H9 (cell line): Measurements from ENCODE around the gene SNX7. TPM values are rescaled to one million over a fixed set of nuclear protein-coding genes. Genes with fewer than 3 reads are reported as not detected.

Source experiments
- DNase-seq: peaks from one replicate; pipeline ENCODE4 v3.0.0-alpha.2; 2017
- H2AFZ ChIP-seq: one replicate; pipeline ENCODE4 v1.6.1; 2013; ENCODE audit warnings: mild to moderate bottlenecking, low read length, control low read depth, moderate library complexity
- H2AK5ac ChIP-seq: 2 replicates; pipeline ENCODE4 v1.6.1; 2013; ENCODE audit warnings: low read length, control low read depth, mixed read lengths; ENCODE audit not compliant: insufficient read length
- H2BK120ac ChIP-seq: one replicate; pipeline ENCODE4 v1.6.1; 2013; ENCODE audit warnings: low read depth, mild to moderate bottlenecking, low read length, control low read depth, inconsistent platforms; ENCODE audit not compliant: poor library complexity, severe bottlenecking
- H2BK12ac ChIP-seq: 2 replicates; pipeline ENCODE4 v1.6.1; 2013; ENCODE audit warnings: low read length, control low read depth, mixed read lengths, low read depth; ENCODE audit not compliant: insufficient read length
- H2BK15ac ChIP-seq: 2 replicates; pipeline ENCODE4 v1.6.1; 2013; ENCODE audit warnings: low read depth, low read length, control low read depth
- H2BK20ac ChIP-seq: one replicate; pipeline ENCODE4 v1.6.1; 2013; ENCODE audit warnings: low read depth, mild to moderate bottlenecking, low read length, control low read depth, inconsistent platforms; ENCODE audit not compliant: poor library complexity, severe bottlenecking
- H2BK5ac ChIP-seq: 2 replicates; pipeline ENCODE4 v1.6.1; 2013; ENCODE audit warnings: low read length, control low read depth, mixed read lengths; ENCODE audit not compliant: insufficient read length
- H3K14ac ChIP-seq: 2 replicates; pipeline ENCODE4 v1.6.1; 2013; ENCODE audit warnings: low read length, control low read depth; ENCODE audit not compliant: insufficient read depth
- H3K18ac ChIP-seq: 2 replicates; pipeline ENCODE4 v1.6.1; 2013; ENCODE audit warnings: low read depth, mild to moderate bottlenecking, mixed read lengths, low read length, control low read depth; ENCODE audit not compliant: insufficient read length
- H3K23ac ChIP-seq: 2 replicates; pipeline ENCODE4 v1.6.1; 2013; ENCODE audit warnings: low read length, control low read depth, mixed read lengths, low read depth; ENCODE audit not compliant: insufficient read length
- H3K23me2 ChIP-seq: 2 replicates; pipeline ENCODE4 v1.6.1; 2013; ENCODE audit warnings: low read depth, mild to moderate bottlenecking, mixed read lengths, low read length, control low read depth; ENCODE audit not compliant: insufficient read length, poor library complexity, severe bottlenecking
- H3K27ac ChIP-seq: 2 replicates; pipeline ENCODE4 v1.5.1; 2013; ENCODE audit warnings: low read length, control low read depth, mixed read lengths, low read depth; ENCODE audit not compliant: insufficient read length
- H3K27me3 ChIP-seq: 2 replicates; pipeline ENCODE4 v1.6.1; 2013; ENCODE audit warnings: low read length, control low read depth, inconsistent platforms; ENCODE audit not compliant: insufficient read depth
- H3K4ac ChIP-seq: 2 replicates; pipeline ENCODE4 v1.6.1; 2013; ENCODE audit warnings: low read depth, mild to moderate bottlenecking, control low read depth, inconsistent platforms, low read length, moderate library complexity
- H3K4me1 ChIP-seq: 2 replicates; pipeline ENCODE4 v1.6.1; 2013; ENCODE audit warnings: low read length, control low read depth, inconsistent platforms; ENCODE audit not compliant: insufficient read depth
- H3K4me2 ChIP-seq: 2 replicates; pipeline ENCODE4 v1.6.1; 2013; ENCODE audit warnings: low read length, control low read depth, mixed read lengths; ENCODE audit not compliant: insufficient read length, insufficient read depth
- H3K56ac ChIP-seq: 2 replicates; pipeline ENCODE4 v1.6.1; 2013; ENCODE audit warnings: low read depth, mild to moderate bottlenecking, mixed read lengths, low read length, control low read depth; ENCODE audit not compliant: insufficient read length
- H3K79me1 ChIP-seq: 2 replicates; pipeline ENCODE4 v1.6.1; 2013; ENCODE audit warnings: low read depth, mild to moderate bottlenecking, moderate library complexity, low read length, control low read depth, inconsistent platforms; ENCODE audit not compliant: insufficient read depth, poor library complexity, severe bottlenecking
- H3K79me2 ChIP-seq: 2 replicates; pipeline ENCODE4 v1.6.1; 2013; ENCODE audit warnings: low read length, control low read depth, inconsistent platforms; ENCODE audit not compliant: insufficient read depth
- H3K9ac ChIP-seq: 2 replicates; pipeline ENCODE4 v1.6.1; 2013; ENCODE audit warnings: low read length, control low read depth, mixed read lengths; ENCODE audit not compliant: insufficient read length; ENCODE audit errors: extremely low read depth
- H3K9me3 ChIP-seq: one replicate; pipeline ENCODE4 v1.6.1; 2013; ENCODE audit warnings: low read depth, low read length, inconsistent platforms; ENCODE audit not compliant: control insufficient read depth
- H3T11ph ChIP-seq: one replicate; pipeline ENCODE4 v1.6.1; 2013; ENCODE audit warnings: mild to moderate bottlenecking, low read length, control low read depth, inconsistent platforms
- H4K20me1 ChIP-seq: one replicate; pipeline ENCODE4 v1.6.1; 2013; ENCODE audit not compliant: control insufficient read depth, insufficient read length, insufficient read depth
- H4K5ac ChIP-seq: 2 replicates; pipeline ENCODE4 v1.6.1; 2013; ENCODE audit warnings: low read depth, mild to moderate bottlenecking, mixed read lengths, low read length, control low read depth; ENCODE audit not compliant: insufficient read length
- H4K8ac ChIP-seq: replicated peaks from 2 replicates; pipeline ENCODE4 v1.6.1; 2013; ENCODE audit warnings: low read length, control low read depth, mixed read lengths, low read depth; ENCODE audit not compliant: insufficient read length
- H4K91ac ChIP-seq: 2 replicates; pipeline ENCODE4 v1.6.1; 2013; ENCODE audit warnings: low read depth, mild to moderate bottlenecking, moderate library complexity, mixed read lengths, low read length, control low read depth; ENCODE audit not compliant: insufficient read length
- H3K27ac Mint-ChIP-seq, 3 experiments: 2 replicates in 2 of 3; 3 replicates in 1 of 3; pipeline ENCODE4 v1.8.0; 2020 to 2021; ENCODE audit warnings: mixed read lengths in 3 of 3, mild to moderate bottlenecking in 1 of 3, moderate library complexity in 1 of 3
- H3K27me3 Mint-ChIP-seq: 2 replicates; pipeline ENCODE4 v1.8.0; 2021; ENCODE audit warnings: low read depth, mild to moderate bottlenecking, moderate library complexity, mixed read lengths
- H3K36me3 Mint-ChIP-seq, 3 experiments: 2 replicates in 2 of 3; 3 replicates in 1 of 3; pipeline ENCODE4 v1.8.0; 2020 to 2021; ENCODE audit warnings: low read depth in 3 of 3, mixed read lengths in 3 of 3; ENCODE audit not compliant: insufficient read depth in 1 of 3
- H3K4me1 Mint-ChIP-seq, 2 experiments: 2 replicates each; pipeline ENCODE4 v1.8.0; 2020; ENCODE audit warnings: mixed read lengths in 2 of 2
- H3K4me3 Mint-ChIP-seq, 2 experiments: 2 replicates in 1 of 2; 3 replicates in 1 of 2; pipeline ENCODE4 v1.8.0; 2020 to 2021; ENCODE audit warnings: mild to moderate bottlenecking in 2 of 2, mixed read lengths in 2 of 2, moderate library complexity in 1 of 2
- H3K9me3 Mint-ChIP-seq, 2 experiments: 2 replicates in 1 of 2; 3 replicates in 1 of 2; pipeline ENCODE4 v1.8.0; 2020; ENCODE audit warnings: mild to moderate bottlenecking in 2 of 2, mixed read lengths in 2 of 2, moderate library complexity in 1 of 2
- CTCF ChIP-seq: fragments of 200-600 bp; sonication (generic); conservative IDR thresholded peaks from 3 replicates; pipeline ENCODE4 v1.8.0; 2021; ENCODE audit warnings: antibody characterized with exemption, mild to moderate bottlenecking
- WGBS: extraction: QIAGEN DNeasy Blood & Tissue Kit; methylation state at CpG from one replicate; pipeline ENCODE4 v1.1.7; 2013; ENCODE audit warnings: missing lambda C conversion rate, low lambda C conversion rate, mixed read lengths; ENCODE audit not compliant: insufficient read length; ENCODE audit errors: extremely low coverage; 5-methylcytosine and 5-hydroxymethylcytosine counted together
- total RNA-seq: library from RNA; stranded (reverse); gene quantifications from 2 replicates; pipeline ENCODE4 v1.2.1, GENCODE V29; 2021

SNX7 gene
- total RNA-seq, 1 experiment from 2014 or later, result 24.7 TPM

GRCh38 chr1:98769162-98769561, 107.6 kb downstream of the SNX7 start:
- H3K23me2 ChIP-seq, result no peaks in the 10 kb centered on the region
- H2AFZ ChIP-seq, result no peak overlapping the region
- Mint-ChIP-seq H3K4me3 (no peak overlapping the region), H3K9me3 (no peaks in the 10 kb centered on the region), H3K4me1 (no peaks in the 10 kb centered on the region), H3K36me3 (no peaks in the 10 kb centered on the region), H3K27ac (no peak overlapping the region), H3K27me3 (no peaks in the 10 kb centered on the region)
- no peak overlapping the region for H3K23ac ChIP-seq
- H4K20me1 ChIP-seq, result no peaks in the 10 kb centered on the region
- no peak overlapping the region for H3T11ph ChIP-seq
- H3K14ac ChIP-seq, result no peak overlapping the region
- H2BK12ac ChIP-seq, result no peak overlapping the region
- H3K79me1 ChIP-seq, result no peaks in the 10 kb centered on the region
- H2BK120ac ChIP-seq, result no peak overlapping the region
- H4K8ac ChIP-seq, result no peak overlapping the region
- no peaks in the 10 kb centered on the region for H3K4me1 ChIP-seq
- no peak overlapping the region for H3K4ac ChIP-seq
- no peak for DNase-seq
- no peak overlapping the region for H3K9ac ChIP-seq
- H2BK20ac ChIP-seq, result no peak overlapping the region
- H4K91ac ChIP-seq, result no peak overlapping the region
- H3K18ac ChIP-seq, result no peak overlapping the region
- H3K56ac ChIP-seq, result no peak overlapping the region
- WGBS, result no CpG with 5 or more reads among the region's 3 CpGs
- H4K5ac ChIP-seq, result no peak overlapping the region
- no peaks in the 10 kb centered on the region for H3K79me2 ChIP-seq
- no peak for TF ChIP-seq CTCF
- H2BK5ac ChIP-seq, result no peak overlapping the region
- H3K4me2 ChIP-seq, result no peak overlapping the region
- no peaks in the 10 kb centered on the region for H3K27me3 ChIP-seq
- no peak overlapping the region for H2BK15ac ChIP-seq
- no peaks in the 10 kb centered on the region for H3K9me3 ChIP-seq
- no peak overlapping the region for H2AK5ac ChIP-seq
- no peak overlapping the region for H3K27ac ChIP-seq
